ENCODE results near the gene TPRG1L. TPM values are rescaled to one million over a fixed set of nuclear protein-coding genes. Genes with fewer than 3 reads are reported as not detected.

Gene TPRG1L
- total and polyA plus RNA-seq, 7 donors: 34.9 to 105 (median 49.2) TPM

GRCh38 chr1:3645666-3646355 is 21.0 kb downstream of the TPRG1L start:
- WGBS, 2 donors: 96 to 97% methylated on average over 27 of the region's 27 CpGs
- DNase-seq: no peak
- H3K27ac ChIP-seq: no peak overlapping the region
- H3K36me3 ChIP-seq: peaks cover 0 to 48% (median 7%) of the 10 kb centered on the region in 4 donors
- no peaks in the 10 kb centered on the region for H3K9me3 ChIP-seq
- intact Hi-C loops (cut with DNase I): no loop called here
- H3K27me3 ChIP-seq: peaks cover 4 to 6% (median 5%) of the 10 kb centered on the region in 3 donors
- TF ChIP-seq POLR2AphosphoS5 (IDR thresholded peaks at IDR 0.05) (no peak), EP300 (IDR thresholded peaks at IDR 0.05) (no peak), CTCF (IDR thresholded peaks at IDR 0.05) (no peak), POLR2A (IDR thresholded peaks at IDR 0.05) (no peak)
- peaks cover 0 to 18% (median 16%) of the 10 kb centered on the region in 4 donors for H3K4me1 ChIP-seq
- no peak overlapping the region for H3K4me3 ChIP-seq

DNA sequence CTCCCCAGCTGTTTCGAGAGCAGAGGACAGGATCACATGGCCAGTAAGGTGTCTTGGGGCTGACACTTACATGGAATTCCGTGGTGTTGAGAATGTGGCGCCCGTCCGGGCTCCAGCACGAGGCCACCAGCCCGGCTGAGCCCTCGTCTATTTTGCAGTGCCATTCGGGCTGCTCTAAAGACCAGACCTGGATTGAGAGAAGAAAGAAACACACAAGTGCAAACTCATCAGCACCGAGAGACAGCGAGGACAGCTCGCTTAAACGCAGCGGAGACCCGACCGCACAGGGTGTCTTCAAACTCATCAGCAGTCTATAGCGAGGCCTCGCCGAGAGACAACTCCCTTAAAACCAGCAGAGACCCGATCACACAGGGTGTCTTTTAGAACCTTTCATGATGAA is 21.8 kb downstream of the TPRG1L start:
- peaks cover 12 to 13% (median 13%) of the 10 kb centered on the region in 3 donors for H3K27me3 ChIP-seq
- H3K4me3 ChIP-seq: no peak overlapping the region
- H3K9me3 ChIP-seq: no peaks in the 10 kb centered on the region
- 97% methylated on average over 20 of the region's 20 CpGs for WGBS, 2 donors
- intact Hi-C loops (cut with DNase I): no loop called here
- peaks cover 0 to 26% (median 24%) of the 10 kb centered on the region in 4 donors for H3K4me1 ChIP-seq
- no peak for DNase-seq
- no peak for TF ChIP-seq POLR2AphosphoS5 (IDR thresholded peaks at IDR 0.05)
- no peak for TF ChIP-seq CTCF (IDR thresholded peaks at IDR 0.05)
- TF ChIP-seq POLR2A (IDR thresholded peaks at IDR 0.05): no peak
- no peak for TF ChIP-seq EP300 (IDR thresholded peaks at IDR 0.05)
- H3K27ac ChIP-seq: no peak overlapping the region
- H3K36me3 ChIP-seq: peaks cover 0 to 44% (median 7%) of the 10 kb centered on the region in 4 donors

DNA sequence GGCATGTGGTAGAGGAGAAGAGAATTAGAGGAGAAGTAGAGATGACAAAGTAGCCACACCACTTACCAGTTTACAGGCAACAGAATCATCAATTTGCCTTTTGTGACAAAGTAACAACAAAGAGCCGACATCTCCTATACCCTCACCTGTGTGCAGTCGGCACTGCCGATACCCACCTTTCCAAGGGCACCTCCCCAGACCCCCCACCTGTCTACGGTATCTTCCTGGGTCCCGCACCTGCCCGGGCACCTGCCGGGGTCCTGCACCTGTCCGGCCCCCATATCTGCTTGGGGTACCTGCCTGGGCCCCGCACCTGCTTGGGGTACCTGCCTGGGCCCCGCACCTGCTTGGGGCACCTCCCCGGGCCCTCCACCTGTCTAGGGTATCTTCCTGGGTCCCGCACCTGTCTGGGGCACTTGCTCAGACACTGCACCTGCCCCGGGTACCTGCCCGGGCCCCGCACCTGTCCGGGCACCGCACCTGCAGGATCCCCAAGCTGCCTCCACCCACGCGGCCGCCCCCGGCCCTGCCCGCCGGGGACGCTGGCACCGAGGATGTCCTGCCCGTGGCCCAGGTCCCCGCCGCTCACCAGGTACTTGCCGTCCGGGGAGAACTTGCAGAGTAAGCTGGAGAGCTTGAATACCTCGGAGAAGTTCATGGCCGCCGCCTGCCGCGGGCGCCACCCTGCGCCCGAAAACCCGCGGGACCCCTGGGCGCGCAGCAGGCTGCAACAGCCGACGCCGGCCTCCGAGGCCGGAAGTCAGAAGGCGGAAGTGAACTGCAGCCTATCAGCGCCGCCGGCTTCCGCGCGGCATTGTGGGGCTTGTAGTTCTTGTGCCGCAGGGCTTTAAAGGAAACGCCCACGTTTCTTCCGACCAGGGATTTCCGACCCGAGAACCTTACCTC is 24.8 kb downstream of the TPRG1L start, which contains the start of gene WRAP73:
WRAP73 (minus strand) TSS at position 762 of the 906 bp plus-strand sequence; CDS start at position 658, 104 bp downstream.
- Histone ChIP-seq H3K27me3 (peaks cover 29 to 43% (median 43%) of the 10 kb centered on the region in 3 donors), H3K4me3 (peak within 1 kb of the TSS; percentile 73 to 92 (median 80)), H3K27ac (peak within 1 kb of the TSS in 3 of 4 donors; percentile 38 to 50 (median 42)), H3K9me3 (no peaks in the 10 kb centered on the region), H3K4me1 (peaks cover 0 to 39% (median 38%) of the 10 kb centered on the region in 4 donors), H3K36me3 (peaks cover 0 to 28% (median 7%) of the 10 kb centered on the region in 4 donors)
- peak; percentile 70 to 96 (median 88) for TF ChIP-seq POLR2AphosphoS5 (IDR thresholded peaks at IDR 0.05)
- TF ChIP-seq CTCF (IDR thresholded peaks at IDR 0.05): no peak
- TF ChIP-seq POLR2A (IDR thresholded peaks at IDR 0.05): peak; percentile 75 to 83
- TF ChIP-seq EP300 (IDR thresholded peaks at IDR 0.05): no peak
- peak; percentile 93 for DNase-seq
- 1 to 3% methylated on average over 60 of the region's 60 CpGs for WGBS, 2 donors
- intact Hi-C loops (cut with DNase I): loop anchor here (1.0 to 2.0 kb wide), 2 partner anchors 25 to 251 kb away; partner anchors contain the start of gene C1orf174

- Histone ChIP-seq H3K9me3 (no peaks in the 10 kb centered on the region), H3K4me3 (peak overlapping the region in 3 of 4 donors; percentile 73 to 92 (median 85)), H3K4me1 (peaks cover 0 to 39% (median 38%) of the 10 kb centered on the region in 4 donors), H3K27ac (no peak overlapping the region), H3K27me3 (peaks cover 29 to 52% (median 51%) of the 10 kb centered on the region in 3 donors), H3K36me3 (peaks cover 0 to 20% (median 5%) of the 10 kb centered on the region in 4 donors)
- no peak for DNase-seq
- intact Hi-C loops (cut with DNase I): loop anchor here (1.0 to 2.0 kb wide), 2 partner anchors 26 to 250 kb away; partner anchors contain the start of gene C1orf174
- 10 to 20% methylated on average over 50 of the region's 50 CpGs for WGBS, 2 donors
- TF ChIP-seq POLR2AphosphoS5 (IDR thresholded peaks at IDR 0.05) (peak; percentile 49 to 83 (median 58)), EP300 (IDR thresholded peaks at IDR 0.05) (no peak), POLR2A (IDR thresholded peaks at IDR 0.05) (no peak)
Observed at GRCh38 chr1:3650248-3651025, 25.6 kb downstream of the TPRG1L start.

All from sigmoid colon (tissue), 7 donors.